Measurements from ENCODE around the gene PDE1A.

GRCh38 chr2:182115258-182115657 is 311.6 kb downstream of the PDE1A start:
- no peak for TF ChIP-seq CTCF (IDR thresholded peaks at IDR 0.05)
- no peak for TF ChIP-seq POLR2A (IDR thresholded peaks at IDR 0.05)
